Measurements from ENCODE around the gene UBE2D2.

- TF ChIP-seq TAF1 (IDR thresholded peaks at IDR 0.05; ENCODE audit: low read depth) = no peak
- no peak for TF ChIP-seq RAD21 (IDR thresholded peaks at IDR 0.05; ENCODE audit: low read depth)
- no peak for TF ChIP-seq MAX (IDR thresholded peaks at IDR 0.05)
- TF ChIP-seq EP300 (IDR thresholded peaks at IDR 0.05; ENCODE audit: borderline replicate concordance) = no peak
- TF ChIP-seq, protein P1, sequence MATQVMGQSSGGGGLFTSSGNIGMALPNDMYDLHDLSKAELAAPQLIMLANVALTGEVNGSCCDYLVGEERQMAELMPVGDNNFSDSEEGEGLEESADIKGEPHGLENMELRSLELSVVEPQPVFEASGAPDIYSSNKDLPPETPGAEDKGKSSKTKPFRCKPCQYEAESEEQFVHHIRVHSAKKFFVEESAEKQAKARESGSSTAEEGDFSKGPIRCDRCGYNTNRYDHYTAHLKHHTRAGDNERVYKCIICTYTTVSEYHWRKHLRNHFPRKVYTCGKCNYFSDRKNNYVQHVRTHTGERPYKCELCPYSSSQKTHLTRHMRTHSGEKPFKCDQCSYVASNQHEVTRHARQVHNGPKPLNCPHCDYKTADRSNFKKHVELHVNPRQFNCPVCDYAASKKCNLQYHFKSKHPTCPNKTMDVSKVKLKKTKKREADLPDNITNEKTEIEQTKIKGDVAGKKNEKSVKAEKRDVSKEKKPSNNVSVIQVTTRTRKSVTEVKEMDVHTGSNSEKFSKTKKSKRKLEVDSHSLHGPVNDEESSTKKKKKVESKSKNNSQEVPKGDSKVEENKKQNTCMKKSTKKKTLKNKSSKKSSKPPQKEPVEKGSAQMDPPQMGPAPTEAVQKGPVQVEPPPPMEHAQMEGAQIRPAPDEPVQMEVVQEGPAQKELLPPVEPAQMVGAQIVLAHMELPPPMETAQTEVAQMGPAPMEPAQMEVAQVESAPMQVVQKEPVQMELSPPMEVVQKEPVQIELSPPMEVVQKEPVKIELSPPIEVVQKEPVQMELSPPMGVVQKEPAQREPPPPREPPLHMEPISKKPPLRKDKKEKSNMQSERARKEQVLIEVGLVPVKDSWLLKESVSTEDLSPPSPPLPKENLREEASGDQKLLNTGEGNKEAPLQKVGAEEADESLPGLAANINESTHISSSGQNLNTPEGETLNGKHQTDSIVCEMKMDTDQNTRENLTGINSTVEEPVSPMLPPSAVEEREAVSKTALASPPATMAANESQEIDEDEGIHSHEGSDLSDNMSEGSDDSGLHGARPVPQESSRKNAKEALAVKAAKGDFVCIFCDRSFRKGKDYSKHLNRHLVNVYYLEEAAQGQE (IDR thresholded peaks at IDR 0.05; ENCODE audit: low read depth) = no peak
- TF ChIP-seq CEBPB (IDR thresholded peaks at IDR 0.05) = no peak
- TF ChIP-seq TEAD4 (IDR thresholded peaks at IDR 0.05) = no peak
- no peak for TF ChIP-seq NFIC (IDR thresholded peaks at IDR 0.05)
- no peak for TF ChIP-seq EGR1 (IDR thresholded peaks at IDR 0.05)
- TF ChIP-seq, protein P2, sequence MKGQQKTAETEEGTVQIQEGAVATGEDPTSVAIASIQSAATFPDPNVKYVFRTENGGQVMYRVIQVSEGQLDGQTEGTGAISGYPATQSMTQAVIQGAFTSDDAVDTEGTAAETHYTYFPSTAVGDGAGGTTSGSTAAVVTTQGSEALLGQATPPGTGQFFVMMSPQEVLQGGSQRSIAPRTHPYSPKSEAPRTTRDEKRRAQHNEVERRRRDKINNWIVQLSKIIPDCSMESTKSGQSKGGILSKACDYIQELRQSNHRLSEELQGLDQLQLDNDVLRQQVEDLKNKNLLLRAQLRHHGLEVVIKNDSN (IDR thresholded peaks at IDR 0.05) = no peak
- TF ChIP-seq FOXM1 (IDR thresholded peaks at IDR 0.05; ENCODE audit: borderline replicate concordance, low read depth) = no peak
- TF ChIP-seq CREB1 (IDR thresholded peaks at IDR 0.05; ENCODE audit: low read depth) = no peak
- no peak for TF ChIP-seq YY1 (IDR thresholded peaks at IDR 0.05; ENCODE audit: low read depth)
Measured at GRCh38 chr5:139619861-139620260, 58.7 kb downstream of the UBE2D2 start.
